K562 (cell line): Measurements from ENCODE around the gene TRIO. TPM values are rescaled to one million over a fixed set of nuclear protein-coding genes. Genes with fewer than 3 reads are reported as not detected.
A peak's percentile ranks its signal among the peaks of the same experiment; 100 is the strongest.
"Not testable (repeated sequence)": the region's sequence is repeated elsewhere in the genome, so short reads cannot be mapped to it uniquely, and the experiment has no call there.

Experiments
- ATAC-seq: fragments of 200-7000 bp; cut with Tn5 transposase; 3 replicates; pipeline ENCODE4 v1.9.1; 2020; ENCODE audit warnings: moderate library complexity
- BruUV-seq: library from RNA; stranded (reverse); fragments of 400-500 nt; replicated peaks from 2 replicates; lab custom pipeline; 2021; lab: Mats Ljungman, UMichigan
- CTCF ChIA-PET: fragments of 300-600 bp; formaldehyde crosslinking; extraction: SDS; loops from one replicate; lab custom pipeline; 2021; ENCODE audit warnings: low intra/inter-chr PET ratio; lab: Yijun Ruan, JAX
- POLR2A ChIA-PET: fragments of 300-600, 350-650 bp; sonication (Branson Sonifier 250); formaldehyde crosslinking; extraction: SDS; loops from one replicate; lab custom pipeline; 2021; ENCODE audit warnings: antibody characterized with exemption, inconsistent platforms; lab: Yijun Ruan, JAX
- DNase-seq, 4 experiments: peaks; one replicate each; pipeline versions ENCODE4 v3.0.0 to v3.0.0-alpha.2; 2011 to 2018; ENCODE audit warnings: low spot score in 3 of 4, mixed read lengths in 3 of 4; ENCODE audit errors: extremely low read depth in 1 of 4
- FAIRE-seq: peaks from 2 replicates; lab custom pipeline; 2011; peaks lifted over from hg19 to GRCh38; lab: Jason Lieb, UNC
- H2AFZ ChIP-seq: 2 replicates; pipeline ENCODE4 v1.6.0; 2011; ENCODE audit warnings: low read depth, low read length, control low read depth, inconsistent platforms
- H3K27ac ChIP-seq: fragments of 200-600 bp; 3 replicates; pipeline ENCODE4 v1.8.0; 2011; ENCODE audit warnings: low read depth, mild to moderate bottlenecking, control low read depth, inconsistent platforms, low read length, moderate library complexity, mixed read lengths; ENCODE audit errors: extremely low read depth
- H3K27me3 ChIP-seq, 2 experiments: fragments of 300-600 bp in 1 of 2; 2 replicates in 1 of 2; 3 replicates in 1 of 2; pipeline versions ENCODE4 v1.6.0 to v1.8.0; 2011; ENCODE audit warnings: inconsistent platforms in 2 of 2, low read length in 2 of 2, mild to moderate bottlenecking in 1 of 2, mixed read lengths in 1 of 2, moderate library complexity in 1 of 2; ENCODE audit not compliant: control insufficient read depth in 2 of 2, insufficient read depth in 2 of 2
- H3K36me3 ChIP-seq: fragments of 300-600 bp; 3 replicates; pipeline ENCODE4 v1.8.0; 2011; ENCODE audit warnings: mild to moderate bottlenecking, low read length, inconsistent platforms; ENCODE audit not compliant: control insufficient read depth, insufficient read depth
- H3K4me1 ChIP-seq, 2 experiments: fragments of 200-600 bp in 1 of 2; replicated peaks in 1 of 2; 2 replicates in 1 of 2; 3 replicates in 1 of 2; pipeline versions ENCODE4 v1.5.1 to v1.8.0; 2011; ENCODE audit warnings: inconsistent platforms in 2 of 2, low read length in 2 of 2, mild to moderate bottlenecking in 1 of 2, mixed read lengths in 1 of 2, moderate library complexity in 1 of 2; ENCODE audit not compliant: control insufficient read depth in 2 of 2, insufficient read depth in 2 of 2
- H3K4me2 ChIP-seq: 2 replicates; pipeline ENCODE4 v1.6.1; 2011; ENCODE audit warnings: low read length, control low read depth, inconsistent platforms, mixed read lengths; ENCODE audit not compliant: insufficient read depth
- H3K4me3 ChIP-seq: fragments of 200-600 bp; sonication (generic), shearing (Covaris generic); 2 replicates; pipeline ENCODE4 v1.5.1; 2016; ENCODE audit warnings: control low read depth, inconsistent platforms
- H3K79me2 ChIP-seq: fragments of 200-600 bp; 3 replicates; pipeline ENCODE4 v1.8.0; 2011; ENCODE audit warnings: low read length, inconsistent platforms; ENCODE audit not compliant: control insufficient read depth, insufficient read depth
- H3K9ac ChIP-seq, 2 experiments: 2 replicates each; pipeline versions ENCODE4 v1.6.0 to v1.6.1; 2011; ENCODE audit warnings: low read depth in 2 of 2, low read length in 2 of 2, control low read depth in 1 of 2, inconsistent platforms in 1 of 2, mild to moderate bottlenecking in 1 of 2, mixed read lengths in 1 of 2; ENCODE audit not compliant: insufficient read depth in 1 of 2
- H3K9me1 ChIP-seq: one replicate; pipeline ENCODE4 v1.6.0; 2011; ENCODE audit warnings: inconsistent platforms, mild to moderate bottlenecking, low read length, moderate library complexity; ENCODE audit not compliant: control insufficient read depth, insufficient read depth
- H3K9me3 ChIP-seq: replicated peaks from 2 replicates; pipeline ENCODE4 v1.5.1; 2011; ENCODE audit warnings: low read depth, low read length, inconsistent platforms; ENCODE audit not compliant: control insufficient read depth, insufficient read depth
- H4K20me1 ChIP-seq: replicated peaks from 2 replicates; pipeline ENCODE4 v1.6.1; 2011; ENCODE audit warnings: low read length, inconsistent platforms, mixed read lengths; ENCODE audit not compliant: control insufficient read depth, insufficient read depth
- PHF8 ChIP-seq: fragments of 200-600 bp; sonication (generic); IDR thresholded peaks from 2 replicates; pipeline ENCODE4 v1.6.1; 2012; ENCODE audit warnings: mixed run types, mild to moderate bottlenecking, inconsistent platforms, low read length, moderate library complexity, borderline replicate concordance
- WGBS: fragments of 100-300 bp; shearing (Covaris generic); methylation state at CpG from one replicate; pipeline ENCODE4 v1.1.6; 2016; ENCODE audit warnings: low coverage, mixed read lengths; ENCODE audit not compliant: insufficient coverage; ENCODE audit errors: missing lambda C conversion rate; 5-methylcytosine and 5-hydroxymethylcytosine counted together
- in situ Hi-C: fragments of 300-500 bp; cut with MboI; formaldehyde crosslinking; loops from 4 replicates; pipeline ENCODE4 v1.15.0; 2018; ENCODE audit warnings: inconsistent platforms, mixed read lengths
- intact Hi-C: fragments of 100-400 bp; cut with micrococcal nuclease; formaldehyde crosslinking; loops from 2 replicates; pipeline ENCODE4 v1.14.2; 2022
- polyA plus RNA-seq, 8 experiments: library from polyadenylated mRNA; depleted of rRNA in 4 of 8; stranded (reverse) in 5 of 8; unstranded in 3 of 8; fragments of >200 nt; fragmentation: Nextera tagmentation in 2 of 8; fragmentation: Illumina TruSeq in 1 of 8; extraction: Ambion mirVana in 2 of 8; extraction: Trizol in 1 of 8; gene quantifications; 2 replicates each; pipeline versions ENCODE4 v1.2.1 to v1.2.3, GENCODE V29; 2011 to 2014; ENCODE audit warnings: inconsistent platforms in 1 of 8, missing spikeins in 1 of 8
- total RNA-seq, 7 experiments: library from RNA; depleted of rRNA in 6 of 7; stranded (reverse); fragments of >200 nt in 6 of 7; fragmentation: Illumina TruSeq in 2 of 7; extraction: Trizol in 2 of 7; gene quantifications; 2 replicates each; pipeline versions ENCODE4 v1.2.1 to v1.2.3, GENCODE V29; 2011 to 2021; ENCODE audit warnings: low replicate concordance in 1 of 7
- TF ChIP-seq, protein P1 (sequence below): fragments of 450-650 bp; formaldehyde crosslinking; IDR thresholded peaks from 2 replicates; pipeline ENCODE4 v1.4.0; 2020; ENCODE audit warnings: mild to moderate bottlenecking, moderate library complexity

The TRIO gene
- total and polyA plus RNA-seq, 9 of the 15 experiments (the other 6 are each of a cell fraction or from before 2014, with no cell fraction given), result 0.24 to 5.0 (median 1.1) TPM

- TF ChIP-seq, protein P1, sequence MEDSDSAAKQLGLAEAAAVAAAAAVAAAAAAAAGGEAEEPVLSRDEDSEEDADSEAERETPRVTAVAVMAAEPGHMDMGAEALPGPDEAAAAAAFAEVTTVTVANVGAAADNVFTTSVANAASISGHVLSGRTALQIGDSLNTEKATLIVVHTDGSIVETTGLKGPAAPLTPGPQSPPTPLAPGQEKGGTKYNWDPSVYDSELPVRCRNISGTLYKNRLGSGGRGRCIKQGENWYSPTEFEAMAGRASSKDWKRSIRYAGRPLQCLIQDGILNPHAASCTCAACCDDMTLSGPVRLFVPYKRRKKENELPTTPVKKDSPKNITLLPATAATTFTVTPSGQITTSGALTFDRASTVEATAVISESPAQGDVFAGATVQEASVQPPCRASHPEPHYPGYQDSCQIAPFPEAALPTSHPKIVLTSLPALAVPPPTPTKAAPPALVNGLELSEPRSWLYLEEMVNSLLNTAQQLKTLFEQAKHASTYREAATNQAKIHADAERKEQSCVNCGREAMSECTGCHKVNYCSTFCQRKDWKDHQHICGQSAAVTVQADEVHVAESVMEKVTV (CRISPR knock-in tag), result peak; percentile 97
- peak; percentile 17; the same call in 1 of the 2 replicates for TF ChIP-seq PHF8
These were observed at the start of gene TRIO (continued) for GRCh38 chr5:14142827-14143545.

DNA sequence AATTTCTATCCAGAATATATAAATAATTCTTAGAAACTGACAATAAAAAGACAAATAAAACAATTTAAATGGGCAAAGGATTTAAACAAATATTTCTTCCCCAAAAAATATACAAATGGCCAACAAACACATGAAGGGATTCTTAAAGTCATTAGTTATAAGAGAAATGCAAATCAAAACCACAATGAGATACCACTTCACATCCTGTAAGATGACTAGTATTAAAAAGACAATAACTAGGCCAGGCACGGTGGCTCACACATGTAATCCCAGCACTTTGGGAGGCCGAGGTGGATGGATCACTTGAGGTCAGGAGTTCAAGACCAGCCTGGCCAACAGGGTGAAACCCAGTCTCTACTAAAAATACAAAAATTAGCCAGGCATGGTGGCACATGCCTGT is 45.8 kb upstream of the TRIO start:
- ATAC-seq, H4K20me1 ChIP-seq, H3K27me3 ChIP-seq, H3K9me1 ChIP-seq, H2AFZ ChIP-seq, H3K9ac ChIP-seq, DNase-seq, H3K27ac ChIP-seq, H3K79me2 ChIP-seq, CTCF ChIA-PET, POLR2A ChIA-PET, FAIRE-seq, H3K4me1 ChIP-seq, H3K4me3 ChIP-seq, H3K9me3 ChIP-seq, H3K36me3 ChIP-seq, BruUV-seq, in situ Hi-C loops, H3K4me2 ChIP-seq, intact Hi-C loops: not testable (repeated sequence)
- 0% methylated on average over 2 of the region's 2 CpGs for WGBS
